Naive B cell (primary cell): Measurements from ENCODE around the gene C2orf49. TPM values are rescaled to one million over a fixed set of nuclear protein-coding genes. Genes with fewer than 3 reads are reported as not detected.

ENCODE experiments used
- ATAC-seq, 2 donors: fragments of 150-1000 bp; cut with Tn5 transposase; 2 replicates each; pipeline ENCODE4 v1.10.0; 2021; ENCODE audit warnings: low read depth in 2 of 2, mild to moderate bottlenecking in 2 of 2, moderate library complexity in 2 of 2
- DNase-seq: peaks from one replicate; pipeline ENCODE4 v3.0.0; 2022
- H3K27ac Mint-ChIP-seq, 6 donors: one replicate each; pipeline ENCODE4 v1.8.0; 2020 to 2022; ENCODE audit warnings: mild to moderate bottlenecking in 6 of 6, mixed read lengths in 6 of 6, moderate library complexity in 5 of 6, inconsistent platforms in 2 of 6
- H3K27me3 Mint-ChIP-seq, 3 donors: one replicate each; pipeline ENCODE4 v1.8.0; 2021 to 2022; ENCODE audit warnings: mixed read lengths in 3 of 3, mild to moderate bottlenecking in 1 of 3
- H3K36me3 Mint-ChIP-seq, 2 donors: one replicate each; pipeline ENCODE4 v1.8.0; 2020 to 2022; ENCODE audit warnings: mixed read lengths in 2 of 2, inconsistent platforms in 1 of 2, mild to moderate bottlenecking in 1 of 2
- H3K4me1 Mint-ChIP-seq, 3 donors: one replicate each; pipeline ENCODE4 v1.8.0; 2020 to 2022; ENCODE audit warnings: mixed read lengths in 3 of 3, inconsistent platforms in 1 of 3, mild to moderate bottlenecking in 1 of 3, moderate library complexity in 1 of 3
- H3K4me3 Mint-ChIP-seq, 8 donors: one replicate each; pipeline ENCODE4 v1.8.0; 2020 to 2022; ENCODE audit warnings: mild to moderate bottlenecking in 8 of 8, mixed read lengths in 8 of 8, moderate library complexity in 8 of 8, inconsistent platforms in 2 of 8
- H3K9me3 Mint-ChIP-seq, 7 donors: one replicate each; pipeline ENCODE4 v1.8.0; 2020 to 2022; ENCODE audit warnings: mixed read lengths in 7 of 7, mild to moderate bottlenecking in 5 of 7, inconsistent platforms in 2 of 7, moderate library complexity in 1 of 7
- polyA plus RNA-seq, 6 donors: library from polyadenylated mRNA; unstranded; fragments of 300-500 nt; fragmentation: Illumina TruSeq; gene quantifications; one replicate each; pipeline ENCODE4 v1.2.3, GENCODE V29; 2021; ENCODE audit warnings: low read depth in 6 of 6

C2orf49 gene
- polyA plus RNA-seq, 6 donors from 2014 or later: 12.0 to 16.3 (median 12.7) TPM

DNA sequence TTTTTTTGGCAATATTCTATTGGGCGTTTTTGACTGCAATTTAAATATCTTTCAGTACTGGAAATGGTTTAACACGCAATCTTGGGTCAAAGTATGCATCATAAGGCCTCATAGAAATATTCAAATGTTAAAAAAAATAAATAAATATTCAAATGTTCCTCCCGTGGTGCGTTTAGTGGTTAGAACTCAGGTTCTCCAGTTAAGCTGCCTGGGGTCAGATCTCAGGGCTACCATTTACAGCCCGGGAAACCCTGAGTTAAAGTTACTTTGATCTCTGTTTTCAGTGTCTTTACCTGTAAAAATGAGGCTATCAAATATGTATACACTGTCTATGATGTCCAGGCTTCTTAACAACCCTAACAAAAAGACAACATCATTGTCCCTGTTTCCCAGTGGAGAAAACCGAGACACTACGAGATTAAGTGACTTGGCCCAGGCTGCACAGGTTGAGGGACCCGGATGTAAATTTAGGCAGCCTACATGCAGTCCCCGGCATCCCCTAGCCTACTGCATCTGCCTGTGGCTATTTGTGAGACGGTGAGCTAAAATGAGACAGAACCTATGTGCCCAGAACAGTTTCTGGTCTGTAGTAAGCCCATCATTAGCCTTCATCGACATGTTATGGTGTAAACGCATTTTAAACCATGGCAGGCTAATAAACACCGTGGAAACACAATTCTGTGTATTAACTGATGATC lies 59.8 kb downstream of the C2orf49 start:
- Mint-ChIP-seq H3K36me3 (peaks cover 0 to 7% of the 10 kb centered on the region in 2 donors), H3K9me3 (no peaks in the 10 kb centered on the region), H3K27me3 (peaks cover 26 to 70% (median 55%) of the 10 kb centered on the region in 3 donors), H3K4me3 (peak overlapping the region in 2 of 8 donors; percentile 17 to 55), H3K4me1 (peaks cover 4 to 8% (median 7%) of the 10 kb centered on the region in 3 donors), H3K27ac (no peak overlapping the region)
- no peak for DNase-seq
- ATAC-seq: no peak

DNA sequence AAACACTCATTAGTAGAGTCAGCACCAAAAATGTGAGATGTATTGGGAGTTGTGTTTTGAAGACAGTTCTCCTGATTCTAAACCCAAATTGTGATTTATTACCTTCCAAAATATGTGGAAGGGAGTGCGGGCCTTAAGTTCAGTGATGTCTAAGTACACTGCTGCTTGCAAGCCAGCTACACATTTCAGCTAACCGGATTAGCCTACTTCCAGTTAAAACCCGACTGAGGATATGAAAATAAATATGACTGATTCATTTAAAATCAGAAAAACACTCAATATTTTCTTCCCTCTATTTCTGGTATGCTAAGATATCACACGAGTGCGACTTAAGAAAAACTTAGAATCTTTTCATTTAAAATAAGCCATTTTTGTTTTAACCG lies 60.6 kb downstream of the C2orf49 start:
- H3K4me3 Mint-ChIP-seq: peak overlapping the region; percentile 67 to 88 (median 82)
- peaks cover 4 to 8% (median 7%) of the 10 kb centered on the region in 3 donors for H3K4me1 Mint-ChIP-seq
- peaks cover 0 to 7% of the 10 kb centered on the region in 2 donors for H3K36me3 Mint-ChIP-seq
- H3K27ac Mint-ChIP-seq: peak overlapping the region in 1 of 6 donors; percentile 77
- ATAC-seq: no peak
- no peaks in the 10 kb centered on the region for H3K9me3 Mint-ChIP-seq
- no peak for DNase-seq
- H3K27me3 Mint-ChIP-seq: peaks cover 29 to 62% (median 55%) of the 10 kb centered on the region in 3 donors

DNA sequence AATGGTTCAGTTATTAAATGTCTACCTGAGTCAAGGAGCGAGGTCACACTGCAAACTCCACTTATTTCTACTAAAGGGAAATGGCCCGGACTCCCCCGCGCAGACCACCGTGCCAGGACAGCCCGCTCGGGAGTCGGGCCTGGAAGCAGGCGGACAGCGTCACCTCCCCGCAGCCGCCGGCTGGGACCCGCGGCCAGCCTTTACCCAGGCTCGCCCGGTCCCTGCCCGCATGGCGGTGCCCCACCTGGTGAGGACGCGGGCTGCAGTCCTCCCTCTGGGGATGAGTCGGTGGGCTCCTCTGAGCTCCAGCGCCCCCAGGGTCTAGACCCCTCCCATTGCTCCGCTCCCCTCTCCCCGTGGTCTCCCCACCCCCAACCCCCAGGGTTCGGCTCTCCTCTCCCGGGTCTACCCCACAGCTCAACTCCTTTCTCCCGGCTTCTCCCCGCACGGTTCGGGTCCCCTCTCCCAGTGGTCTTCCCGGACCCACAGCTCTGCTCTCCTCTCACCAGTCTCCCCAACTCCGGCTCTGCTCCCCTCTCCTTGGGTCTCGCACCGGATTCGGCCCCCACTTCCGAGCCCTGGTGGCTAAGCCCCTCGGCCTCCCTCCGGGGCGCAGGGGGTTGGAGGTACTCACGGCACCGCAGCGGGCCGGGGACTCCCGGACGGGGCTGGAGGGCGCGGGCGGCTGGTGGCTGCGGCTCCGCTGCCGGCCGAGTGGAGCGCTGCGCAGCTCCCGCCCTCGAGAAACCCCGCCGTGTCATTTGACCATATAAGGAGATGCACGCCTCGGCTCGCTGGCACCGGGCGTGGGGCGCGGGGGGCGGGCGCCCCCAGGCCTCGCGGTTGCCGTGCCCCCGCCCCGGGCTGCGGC lies 61.2 kb downstream of the C2orf49 start, which contains the start of gene FHL2:
Gene FHL2, minus strand, starts transcription at position 716 of the 871 bp plus-strand sequence. CDS start 12,535 bp downstream, outside the sequence.
- Mint-ChIP-seq H3K4me1 (peaks cover 4 to 8% (median 7%) of the 10 kb centered on the region in 3 donors), H3K9me3 (no peaks in the 10 kb centered on the region), H3K27me3 (peaks cover 35 to 57% (median 55%) of the 10 kb centered on the region in 3 donors), H3K36me3 (peaks cover 0 to 7% of the 10 kb centered on the region in 2 donors), H3K4me3 (peak within 1 kb of the TSS; percentile 67 to 88 (median 82)), H3K27ac (peak within 1 kb of the TSS in 1 of 6 donors; percentile 77)
- peak; percentile 54 for DNase-seq
- ATAC-seq: peak; percentile 98 to 99

Other genes with a start within 250 kb of the C2orf49 start
- not detected for gene GPR45, start 95.8 kb upstream of the C2orf49 start, polyA plus RNA-seq
- 10 to 100 TPM; 17.2 to 31.2 (median 20.5) TPM for gene TGFBRAP1, start 7.8 kb upstream of the C2orf49 start, polyA plus RNA-seq
- gene FHL2, start 61.5 kb downstream of the C2orf49 start, polyA plus RNA-seq: under 1 TPM in 4 of 6 donors, not detected in 2; 0.05 to 0.39 (median 0.24) TPM